HepG2 (cell line): ENCODE measurements around the gene PLCG1. TPM values are rescaled to one million over a fixed set of nuclear protein-coding genes. Genes with fewer than 3 reads are reported as not detected.
A peak's percentile ranks its signal among the peaks of the same experiment; 100 is the strongest.

ENCODE experiments used
- ATAC-seq: fragments of 200-7000 bp; cut with Tn5 transposase; 3 replicates; pipeline ENCODE4 v1.9.1; 2020; ENCODE audit warnings: mild to moderate bottlenecking, moderate library complexity
- BruUV-seq: library from RNA; stranded (reverse); fragments of 400-500 nt; replicated peaks from 2 replicates; lab custom pipeline; 2021; lab: Mats Ljungman, UMichigan
- CTCF ChIA-PET: fragments of 300-600 bp; formaldehyde crosslinking; extraction: SDS; loops from one replicate; lab custom pipeline; 2021; ENCODE audit warnings: low total read pairs, inconsistent platforms, low intra/inter-chr PET ratio; lab: Yijun Ruan, JAX
- POLR2A ChIA-PET: fragments of 350-600 bp; sonication (Branson Sonifier 250); formaldehyde crosslinking; loops from one replicate; lab custom pipeline; 2020; ENCODE audit warnings: antibody characterized with exemption, inconsistent platforms; lab: Yijun Ruan, JAX
- DNase-seq: peaks from one replicate; pipeline ENCODE4 v3.0.0-alpha.2; 2015; ENCODE audit warnings: low spot score
- FAIRE-seq: peaks from 3 replicates; lab custom pipeline; 2011; peaks lifted over from hg19 to GRCh38; lab: Jason Lieb, UNC
- H2AFZ ChIP-seq: one replicate; pipeline ENCODE4 v1.6.1; 2011; ENCODE audit warnings: low read length, inconsistent platforms
- H3K27ac ChIP-seq: fragments of 300-600 bp; 3 replicates; pipeline ENCODE4 v1.8.0; 2011; ENCODE audit warnings: mixed run types, mild to moderate bottlenecking, mixed read lengths, low read length, inconsistent platforms; ENCODE audit not compliant: insufficient read depth; ENCODE audit errors: extremely low read length
- H3K27me3 ChIP-seq, 2 experiments: fragments of 200-600 bp in 1 of 2; 2 replicates in 1 of 2; 3 replicates in 1 of 2; pipeline versions ENCODE4 v1.6.0 to v1.8.0; 2011; ENCODE audit warnings: low read length in 2 of 2, mild to moderate bottlenecking in 2 of 2, moderate library complexity in 2 of 2, inconsistent platforms in 1 of 2; ENCODE audit not compliant: insufficient read depth in 2 of 2, control insufficient read depth in 1 of 2
- H3K36me3 ChIP-seq, 2 experiments: fragments of 200-600 bp in 1 of 2; replicated peaks in 1 of 2; 2 replicates in 1 of 2; 3 replicates in 1 of 2; pipeline versions ENCODE4 v1.5.1 to v1.8.0; 2011; ENCODE audit warnings: low read length in 2 of 2, inconsistent platforms in 1 of 2; ENCODE audit not compliant: insufficient read depth in 2 of 2, control insufficient read depth in 1 of 2
- H3K4me1 ChIP-seq: 2 replicates; pipeline ENCODE4 v1.5.1; 2012; ENCODE audit warnings: low read length, inconsistent platforms; ENCODE audit not compliant: insufficient read depth
- H3K4me2 ChIP-seq: 2 replicates; pipeline ENCODE4 v1.6.0; 2011; ENCODE audit warnings: low read depth, low read length, inconsistent platforms
- H3K4me3 ChIP-seq, 3 experiments: fragments of 200-600 bp in 1 of 3; sonication (generic), shearing (Covaris generic) in 1 of 3; replicated peaks in 1 of 3; 2 replicates each; pipeline ENCODE4 v1.5.1; 2011 to 2016; ENCODE audit warnings: low read length in 3 of 3, inconsistent platforms in 2 of 3, low read depth in 2 of 3, mild to moderate bottlenecking in 2 of 3, control low read depth in 1 of 3, mixed read lengths in 1 of 3; ENCODE audit not compliant: insufficient read depth in 1 of 3
- H3K79me2 ChIP-seq: one replicate; pipeline ENCODE4 v1.6.1; 2011; ENCODE audit warnings: low read length, inconsistent platforms; ENCODE audit not compliant: insufficient read depth
- H3K9ac ChIP-seq: 2 replicates; pipeline ENCODE4 v1.6.0; 2011; ENCODE audit warnings: mild to moderate bottlenecking, low read depth, low read length, inconsistent platforms; ENCODE audit not compliant: insufficient read depth
- H3K9me3 ChIP-seq: 2 replicates; pipeline ENCODE4 v1.5.1; 2012; ENCODE audit warnings: mild to moderate bottlenecking, low read length
- H4K20me1 ChIP-seq: 2 replicates; pipeline ENCODE4 v1.6.0; 2011; ENCODE audit warnings: inconsistent platforms, mild to moderate bottlenecking, low read length, moderate library complexity; ENCODE audit not compliant: insufficient read depth
- FOXC1 ChIP-seq: sonication (generic); formaldehyde crosslinking; IDR thresholded peaks from 2 replicates; pipeline ENCODE4 v1.8.0; 2022; ENCODE audit warnings: mild to moderate bottlenecking, missing genetic modification reagents, borderline replicate concordance
- TBX2 ChIP-seq: sonication (generic); formaldehyde crosslinking; IDR thresholded peaks from 2 replicates; pipeline ENCODE4 v1.5.0; 2020; ENCODE audit warnings: missing genetic modification reagents, mild to moderate bottlenecking, borderline replicate concordance
- ZBTB26 ChIP-seq: IDR thresholded peaks from 2 replicates; pipeline ENCODE4 v1.6.1; 2016; ENCODE audit warnings: missing compliant biosample characterization, missing genetic modification reagents, borderline replicate concordance
- ZNF558 ChIP-seq: sonication (generic); formaldehyde crosslinking; IDR thresholded peaks from 2 replicates; pipeline ENCODE4 v1.9.0; 2022; ENCODE audit warnings: mild to moderate bottlenecking, missing genetic modification reagents, borderline replicate concordance
- ZSCAN20 ChIP-seq: sonication (generic); formaldehyde crosslinking; IDR thresholded peaks from 2 replicates; pipeline ENCODE4 v1.4.0; 2020; ENCODE audit warnings: missing genetic modification reagents, mild to moderate bottlenecking, borderline replicate concordance
- WGBS: methylation state at CpG from one replicate; pipeline ENCODE4 v1.1.6; 2017; ENCODE audit warnings: low lambda C conversion rate; 5-methylcytosine and 5-hydroxymethylcytosine counted together
- in situ Hi-C: cut with HindIII; loops from 2 replicates; pipeline ENCODE4 v1.10.0; 2017; ENCODE audit warnings: low pct_unique_long_range_greater_than_20kb; ENCODE audit not compliant: extremely low pct_ligation_motif_present
- intact Hi-C: fragments of 100-400 bp; cut with micrococcal nuclease; formaldehyde crosslinking; loops from one replicate; pipeline ENCODE4 v1.10.0; 2022; ENCODE audit not compliant: unreplicated experiment
- polyA plus RNA-seq, 8 experiments: library from polyadenylated mRNA; depleted of rRNA in 3 of 8; stranded (reverse) in 7 of 8; unstranded in 1 of 8; fragments of >200 nt; fragmentation: Illumina TruSeq in 4 of 8; extraction: Trizol in 4 of 8; gene quantifications; 2 replicates each; pipeline versions ENCODE4 v1.2.1 to v1.2.3, GENCODE V29; 2011 to 2016; ENCODE audit warnings: low read depth in 4 of 8, missing spikeins in 1 of 8, mixed read lengths in 1 of 8; ENCODE audit not compliant: insufficient read depth in 1 of 8
- total RNA-seq, 5 experiments: library from RNA; depleted of rRNA; stranded (reverse); fragments of >200 nt; fragmentation: Illumina TruSeq; extraction: Trizol; gene quantifications; 2 replicates each; pipeline ENCODE4 v1.2.3, GENCODE V29; 2016; ENCODE audit warnings: low read depth in 1 of 5
- TF ChIP-seq, protein P1 (sequence below): sonication (generic); formaldehyde crosslinking; IDR thresholded peaks from 2 replicates; pipeline ENCODE4 v1.9.0; 2021; ENCODE audit warnings: missing genetic modification reagents, mild to moderate bottlenecking, borderline replicate concordance
- TF ChIP-seq, protein P2 (sequence below): sonication (generic); formaldehyde crosslinking; IDR thresholded peaks from 2 replicates; pipeline ENCODE4 v1.5.1; 2020; ENCODE audit warnings: mild to moderate bottlenecking, missing genetic modification reagents, moderate library complexity

The PLCG1 gene
- total and polyA plus RNA-seq, 2 of the 13 experiments (the other 11 are each of a cell fraction or from before 2014, with no cell fraction given) = 85.3 to 158 TPM

- TF ChIP-seq, protein P1, sequence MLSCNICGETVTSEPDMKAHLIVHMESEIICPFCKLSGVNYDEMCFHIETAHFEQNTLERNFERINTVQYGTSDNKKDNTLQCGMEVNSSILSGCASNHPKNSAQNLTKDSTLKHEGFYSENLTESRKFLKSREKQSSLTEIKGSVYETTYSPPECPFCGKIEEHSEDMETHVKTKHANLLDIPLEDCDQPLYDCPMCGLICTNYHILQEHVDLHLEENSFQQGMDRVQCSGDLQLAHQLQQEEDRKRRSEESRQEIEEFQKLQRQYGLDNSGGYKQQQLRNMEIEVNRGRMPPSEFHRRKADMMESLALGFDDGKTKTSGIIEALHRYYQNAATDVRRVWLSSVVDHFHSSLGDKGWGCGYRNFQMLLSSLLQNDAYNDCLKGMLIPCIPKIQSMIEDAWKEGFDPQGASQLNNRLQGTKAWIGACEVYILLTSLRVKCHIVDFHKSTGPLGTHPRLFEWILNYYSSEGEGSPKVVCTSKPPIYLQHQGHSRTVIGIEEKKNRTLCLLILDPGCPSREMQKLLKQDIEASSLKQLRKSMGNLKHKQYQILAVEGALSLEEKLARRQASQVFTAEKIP (CRISPR knock-in tag) = no peak
- TF ChIP-seq ZBTB26 (CRISPR knock-in tag) = no peak
These were observed 8.0 kb downstream of the PLCG1 start (continued) for GRCh38 chr20:41145317-41145716.

DNA sequence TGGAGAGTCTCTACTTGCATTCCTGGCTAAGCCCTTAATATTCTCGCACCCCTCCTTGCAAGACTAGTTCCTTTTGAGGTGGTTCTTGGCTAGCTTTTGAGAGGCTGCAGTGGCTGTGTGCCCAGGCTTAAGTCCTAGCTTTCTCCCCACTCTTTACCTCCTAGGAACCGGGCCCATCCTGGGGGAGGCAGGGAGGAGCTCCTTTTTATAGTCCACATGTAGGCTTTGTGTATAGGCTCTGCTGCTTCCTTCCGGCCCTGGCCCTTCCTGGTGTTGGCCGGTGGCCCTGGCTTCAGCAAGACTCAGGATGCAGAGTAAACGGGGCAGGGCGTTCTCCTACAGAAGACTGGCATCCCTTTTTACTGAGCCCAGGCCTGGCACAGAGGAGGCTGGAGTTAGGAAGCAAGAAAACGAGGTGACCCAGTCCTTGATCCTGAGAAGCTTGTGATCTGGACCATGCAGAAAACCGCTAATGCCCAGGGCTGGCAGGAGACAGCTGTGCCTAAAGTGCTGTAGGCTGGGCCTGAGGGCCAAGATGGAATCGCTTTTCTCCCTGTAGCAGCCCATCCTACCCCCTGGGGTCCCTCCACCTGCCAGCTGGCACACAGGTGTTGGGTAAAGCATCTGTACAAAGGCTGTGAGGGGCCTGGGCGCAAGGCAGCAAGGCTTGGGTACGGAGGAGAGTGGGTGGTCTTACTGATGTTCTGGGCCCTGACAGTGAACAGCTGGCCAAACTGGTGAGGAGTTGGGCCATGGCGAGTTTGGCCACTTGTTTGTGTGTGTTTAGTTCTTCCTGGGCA, 8.7 kb downstream of the PLCG1 start:
- H3K4me2 ChIP-seq = no peak overlapping the region
- WGBS = over 99% methylated on average over 12 of the region's 12 CpGs
- ATAC-seq (no peak), DNase-seq (no peak), FAIRE-seq (no peak)
- H3K36me3 ChIP-seq = peaks cover 9 to 24% of the 10 kb centered on the region in 2 experiments
- peaks cover 72% of the 10 kb centered on the region for H3K4me1 ChIP-seq
- no TSS peak for BruUV-seq
- no peaks in the 10 kb centered on the region for H3K9me3 ChIP-seq
- peaks cover 56% of the 10 kb centered on the region for H4K20me1 ChIP-seq
- intact Hi-C loops (no loop called here), in situ Hi-C loops (no loop called here)
- no peak overlapping the region for H3K27ac ChIP-seq
- H3K27me3 ChIP-seq = no peaks in the 10 kb centered on the region
- H3K4me3 ChIP-seq = no peak overlapping the region
- no peak overlapping the region for H3K9ac ChIP-seq
- ChIA-PET CTCF (no interaction called here), POLR2A (interaction anchor here (1.4 to 3.9 kb wide), 2 partner anchors 8 to 10 kb away, joined by 3 to 13 read pairs; no protein-coding TSS in a partner anchor)
- H2AFZ ChIP-seq = no peak overlapping the region
- H3K79me2 ChIP-seq = peaks cover 98% of the 10 kb centered on the region
- TF ChIP-seq TBX2 (CRISPR knock-in tag) (peak; percentile 20; the same call in 1 of the 2 replicates), ZNF558 (CRISPR knock-in tag) (no peak), ZSCAN20 (no peak), FOXC1 (CRISPR knock-in tag) (no peak)
- TF ChIP-seq, protein P1 (CRISPR knock-in tag) = no peak
- TF ChIP-seq, protein P2, sequence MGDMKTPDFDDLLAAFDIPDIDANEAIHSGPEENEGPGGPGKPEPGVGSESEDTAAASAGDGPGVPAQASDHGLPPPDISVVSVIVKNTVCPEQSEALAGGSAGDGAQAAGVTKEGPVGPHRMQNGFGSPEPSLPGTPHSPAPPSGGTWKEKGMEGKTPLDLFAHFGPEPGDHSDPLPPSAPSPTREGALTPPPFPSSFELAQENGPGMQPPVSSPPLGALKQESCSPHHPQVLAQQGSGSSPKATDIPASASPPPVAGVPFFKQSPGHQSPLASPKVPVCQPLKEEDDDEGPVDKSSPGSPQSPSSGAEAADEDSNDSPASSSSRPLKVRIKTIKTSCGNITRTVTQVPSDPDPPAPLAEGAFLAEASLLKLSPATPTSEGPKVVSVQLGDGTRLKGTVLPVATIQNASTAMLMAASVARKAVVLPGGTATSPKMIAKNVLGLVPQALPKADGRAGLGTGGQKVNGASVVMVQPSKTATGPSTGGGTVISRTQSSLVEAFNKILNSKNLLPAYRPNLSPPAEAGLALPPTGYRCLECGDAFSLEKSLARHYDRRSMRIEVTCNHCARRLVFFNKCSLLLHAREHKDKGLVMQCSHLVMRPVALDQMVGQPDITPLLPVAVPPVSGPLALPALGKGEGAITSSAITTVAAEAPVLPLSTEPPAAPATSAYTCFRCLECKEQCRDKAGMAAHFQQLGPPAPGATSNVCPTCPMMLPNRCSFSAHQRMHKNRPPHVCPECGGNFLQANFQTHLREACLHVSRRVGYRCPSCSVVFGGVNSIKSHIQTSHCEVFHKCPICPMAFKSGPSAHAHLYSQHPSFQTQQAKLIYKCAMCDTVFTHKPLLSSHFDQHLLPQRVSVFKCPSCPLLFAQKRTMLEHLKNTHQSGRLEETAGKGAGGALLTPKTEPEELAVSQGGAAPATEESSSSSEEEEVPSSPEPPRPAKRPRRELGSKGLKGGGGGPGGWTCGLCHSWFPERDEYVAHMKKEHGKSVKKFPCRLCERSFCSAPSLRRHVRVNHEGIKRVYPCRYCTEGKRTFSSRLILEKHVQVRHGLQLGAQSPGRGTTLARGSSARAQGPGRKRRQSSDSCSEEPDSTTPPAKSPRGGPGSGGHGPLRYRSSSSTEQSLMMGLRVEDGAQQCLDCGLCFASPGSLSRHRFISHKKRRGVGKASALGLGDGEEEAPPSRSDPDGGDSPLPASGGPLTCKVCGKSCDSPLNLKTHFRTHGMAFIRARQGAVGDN (CRISPR knock-in tag) = peak; percentile 32; the same call in 1 of the 2 replicates
